Panc1 (cell line): ENCODE data around the gene WNT3A.

Source experiments
- CTCF ChIP-seq: fragments of 450-650 bp; IDR thresholded peaks from 2 replicates; pipeline ENCODE4 v1.5.1; 2017; ENCODE audit warnings: mild to moderate bottlenecking
- POLR2AphosphoS5 ChIP-seq: IDR thresholded peaks from 2 replicates; pipeline ENCODE4 v1.6.1; 2012; ENCODE audit warnings: mild to moderate bottlenecking, low read depth, low read length, moderate library complexity
- TCF7L2 ChIP-seq: IDR thresholded peaks from 2 replicates; pipeline ENCODE4 v1.6.1; 2011; ENCODE audit warnings: mild to moderate bottlenecking, low read depth, low read length, inconsistent platforms
- TF ChIP-seq, protein P1 (sequence below), 2 experiments: IDR thresholded peaks; 2 replicates each; pipeline ENCODE4 v1.6.1; 2011 to 2012; ENCODE audit warnings: low read depth in 2 of 2, control low read depth in 1 of 2, low read length in 1 of 2, mild to moderate bottlenecking in 1 of 2, moderate library complexity in 1 of 2; ENCODE audit not compliant: insufficient read depth in 1 of 2

- TF ChIP-seq, protein P1, sequence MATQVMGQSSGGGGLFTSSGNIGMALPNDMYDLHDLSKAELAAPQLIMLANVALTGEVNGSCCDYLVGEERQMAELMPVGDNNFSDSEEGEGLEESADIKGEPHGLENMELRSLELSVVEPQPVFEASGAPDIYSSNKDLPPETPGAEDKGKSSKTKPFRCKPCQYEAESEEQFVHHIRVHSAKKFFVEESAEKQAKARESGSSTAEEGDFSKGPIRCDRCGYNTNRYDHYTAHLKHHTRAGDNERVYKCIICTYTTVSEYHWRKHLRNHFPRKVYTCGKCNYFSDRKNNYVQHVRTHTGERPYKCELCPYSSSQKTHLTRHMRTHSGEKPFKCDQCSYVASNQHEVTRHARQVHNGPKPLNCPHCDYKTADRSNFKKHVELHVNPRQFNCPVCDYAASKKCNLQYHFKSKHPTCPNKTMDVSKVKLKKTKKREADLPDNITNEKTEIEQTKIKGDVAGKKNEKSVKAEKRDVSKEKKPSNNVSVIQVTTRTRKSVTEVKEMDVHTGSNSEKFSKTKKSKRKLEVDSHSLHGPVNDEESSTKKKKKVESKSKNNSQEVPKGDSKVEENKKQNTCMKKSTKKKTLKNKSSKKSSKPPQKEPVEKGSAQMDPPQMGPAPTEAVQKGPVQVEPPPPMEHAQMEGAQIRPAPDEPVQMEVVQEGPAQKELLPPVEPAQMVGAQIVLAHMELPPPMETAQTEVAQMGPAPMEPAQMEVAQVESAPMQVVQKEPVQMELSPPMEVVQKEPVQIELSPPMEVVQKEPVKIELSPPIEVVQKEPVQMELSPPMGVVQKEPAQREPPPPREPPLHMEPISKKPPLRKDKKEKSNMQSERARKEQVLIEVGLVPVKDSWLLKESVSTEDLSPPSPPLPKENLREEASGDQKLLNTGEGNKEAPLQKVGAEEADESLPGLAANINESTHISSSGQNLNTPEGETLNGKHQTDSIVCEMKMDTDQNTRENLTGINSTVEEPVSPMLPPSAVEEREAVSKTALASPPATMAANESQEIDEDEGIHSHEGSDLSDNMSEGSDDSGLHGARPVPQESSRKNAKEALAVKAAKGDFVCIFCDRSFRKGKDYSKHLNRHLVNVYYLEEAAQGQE (IDR thresholded peaks at IDR 0.05; ENCODE audit: insufficient read depth in 1 of 2, low read depth in 2 of 2, low read length in 1 of 2), result no peak
- TF ChIP-seq CTCF (no peak), TCF7L2 (no peak), POLR2AphosphoS5 (no peak)
Observed at GRCh38 chr1:228005511-228006033, 1.2 kb upstream of the WNT3A start.
